ENCODE data around the gene ERICH4. TPM values are rescaled to one million over a fixed set of nuclear protein-coding genes. Genes with fewer than 3 reads are reported as not detected.

The ERICH4 gene
- total RNA-seq, 2 donors from 2014 or later: not detected

DNA sequence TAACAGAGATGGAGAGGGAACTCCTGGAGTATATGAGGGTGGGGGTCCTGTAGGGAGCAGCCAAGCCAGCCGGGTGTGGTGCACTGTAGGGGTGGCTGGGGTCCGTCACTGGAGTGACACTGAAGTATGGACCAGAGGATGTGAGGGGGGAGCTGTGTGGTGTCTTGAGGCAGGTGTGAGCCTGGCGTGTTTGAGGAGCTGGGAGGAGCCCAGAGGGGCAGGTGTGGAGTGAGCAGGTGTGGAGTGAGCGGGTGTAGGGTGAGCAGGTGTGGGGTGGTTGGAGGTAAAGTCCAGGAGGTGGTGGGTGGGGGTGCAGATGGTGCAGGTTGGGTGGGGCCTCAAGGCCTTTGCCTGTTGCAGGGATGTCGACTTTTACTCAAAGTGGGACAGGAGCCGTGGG is 21.6 kb upstream of the ERICH4 start:
- peaks cover 55% of the 10 kb centered on the region for H3K36me3 ChIP-seq

DNA sequence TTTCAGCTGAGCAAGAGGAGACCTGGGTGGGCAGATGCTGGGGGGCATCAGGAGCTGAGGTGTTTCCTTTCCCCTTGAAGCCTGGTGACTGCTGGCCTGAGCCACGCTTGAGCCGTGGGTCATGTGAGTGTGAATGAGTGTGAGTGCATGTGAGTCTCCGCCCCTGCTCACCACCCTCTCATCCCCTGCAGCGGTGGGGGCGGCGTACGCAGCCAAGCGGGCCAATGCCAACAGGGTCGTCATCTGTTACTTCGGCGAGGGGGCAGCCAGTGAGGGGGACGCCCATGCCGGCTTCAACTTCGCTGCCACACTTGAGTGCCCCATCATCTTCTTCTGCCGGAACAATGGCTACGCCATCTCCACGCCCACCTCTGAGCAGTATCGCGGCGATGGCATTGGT is 21.0 kb upstream of the ERICH4 start:
- no peak overlapping the region for H3K27ac ChIP-seq
- TF ChIP-seq CTCF (IDR thresholded peaks at IDR 0.05): no peak
- H3K4me3 ChIP-seq: no peak overlapping the region
- H3K36me3 ChIP-seq: peaks cover 48% of the 10 kb centered on the region
- peaks cover 3 to 15% of the 10 kb centered on the region in 2 donors for H3K4me1 ChIP-seq (ENCODE audit: control insufficient read depth in 1 of 2, low read depth in 2 of 2)
- DNase-seq (ENCODE audit: low spot score): no peak
- H3K9me3 ChIP-seq: no peaks in the 10 kb centered on the region
- H3K27me3 ChIP-seq (replicated peaks; ENCODE audit: insufficient read depth): no peaks in the 10 kb centered on the region
- no peak for ATAC-seq (ENCODE audit: insufficient number of reproducible peaks, low FRiP score, low read depth)

More for the DNA sequence above, 21.6 kb upstream of the ERICH4 start:
- ATAC-seq (ENCODE audit: insufficient number of reproducible peaks, low FRiP score, low read depth) (no peak), DNase-seq (ENCODE audit: low spot score) (no peak)
- Histone ChIP-seq H3K27ac (peak overlapping the region in 1 of 2 donors; percentile 7), H3K4me3 (no peak overlapping the region), H3K9me3 (no peaks in the 10 kb centered on the region), H3K4me1 (ENCODE audit: control insufficient read depth in 1 of 2, low read depth in 2 of 2) (peaks cover under 1 to 9% of the 10 kb centered on the region in 2 donors), H3K27me3 (replicated peaks; ENCODE audit: insufficient read depth) (no peaks in the 10 kb centered on the region)
- no peak for TF ChIP-seq CTCF (IDR thresholded peaks at IDR 0.05)

DNA sequence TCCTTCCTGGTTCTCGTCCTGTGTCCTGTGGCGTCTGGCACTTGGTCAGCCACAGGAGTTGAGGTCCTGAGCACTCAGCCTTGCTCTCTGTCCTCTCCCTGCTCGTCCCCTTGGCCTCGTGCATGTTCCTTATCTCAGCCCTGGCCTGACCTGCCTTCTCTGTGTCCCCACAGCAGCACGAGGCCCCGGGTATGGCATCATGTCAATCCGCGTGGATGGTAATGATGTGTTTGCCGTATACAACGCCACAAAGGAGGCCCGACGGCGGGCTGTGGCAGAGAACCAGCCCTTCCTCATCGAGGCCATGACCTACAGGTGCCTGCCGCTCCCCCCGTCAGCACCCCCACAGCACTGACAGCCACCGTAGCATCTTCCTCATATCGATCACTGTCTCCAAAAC is 20.5 kb upstream of the ERICH4 start:
- Histone ChIP-seq H3K9me3 (no peaks in the 10 kb centered on the region), H3K36me3 (peaks cover 43% of the 10 kb centered on the region), H3K27ac (no peak overlapping the region), H3K27me3 (replicated peaks; ENCODE audit: insufficient read depth) (no peaks in the 10 kb centered on the region), H3K4me3 (no peak overlapping the region), H3K4me1 (ENCODE audit: control insufficient read depth in 1 of 2, low read depth in 2 of 2) (peaks cover 3 to 17% of the 10 kb centered on the region in 2 donors)
- ATAC-seq (ENCODE audit: insufficient number of reproducible peaks, low FRiP score, low read depth) (no peak), DNase-seq (ENCODE audit: low spot score) (no peak)
- TF ChIP-seq CTCF (IDR thresholded peaks at IDR 0.05): no peak

GRCh38 chr19:41422955-41423354 is 20.0 kb upstream of the ERICH4 start:
- Histone ChIP-seq H3K4me3 (no peak overlapping the region), H3K27ac (no peak overlapping the region), H3K9me3 (no peaks in the 10 kb centered on the region), H3K4me1 (ENCODE audit: control insufficient read depth in 1 of 2, low read depth in 2 of 2) (peaks cover 5 to 22% of the 10 kb centered on the region in 2 donors), H3K27me3 (replicated peaks; ENCODE audit: insufficient read depth) (no peaks in the 10 kb centered on the region), H3K36me3 (peaks cover 43% of the 10 kb centered on the region)
- DNase-seq (ENCODE audit: low spot score): no peak
- no peak for TF ChIP-seq CTCF (IDR thresholded peaks at IDR 0.05)
- ATAC-seq (ENCODE audit: insufficient number of reproducible peaks, low FRiP score, low read depth): no peak

DNA sequence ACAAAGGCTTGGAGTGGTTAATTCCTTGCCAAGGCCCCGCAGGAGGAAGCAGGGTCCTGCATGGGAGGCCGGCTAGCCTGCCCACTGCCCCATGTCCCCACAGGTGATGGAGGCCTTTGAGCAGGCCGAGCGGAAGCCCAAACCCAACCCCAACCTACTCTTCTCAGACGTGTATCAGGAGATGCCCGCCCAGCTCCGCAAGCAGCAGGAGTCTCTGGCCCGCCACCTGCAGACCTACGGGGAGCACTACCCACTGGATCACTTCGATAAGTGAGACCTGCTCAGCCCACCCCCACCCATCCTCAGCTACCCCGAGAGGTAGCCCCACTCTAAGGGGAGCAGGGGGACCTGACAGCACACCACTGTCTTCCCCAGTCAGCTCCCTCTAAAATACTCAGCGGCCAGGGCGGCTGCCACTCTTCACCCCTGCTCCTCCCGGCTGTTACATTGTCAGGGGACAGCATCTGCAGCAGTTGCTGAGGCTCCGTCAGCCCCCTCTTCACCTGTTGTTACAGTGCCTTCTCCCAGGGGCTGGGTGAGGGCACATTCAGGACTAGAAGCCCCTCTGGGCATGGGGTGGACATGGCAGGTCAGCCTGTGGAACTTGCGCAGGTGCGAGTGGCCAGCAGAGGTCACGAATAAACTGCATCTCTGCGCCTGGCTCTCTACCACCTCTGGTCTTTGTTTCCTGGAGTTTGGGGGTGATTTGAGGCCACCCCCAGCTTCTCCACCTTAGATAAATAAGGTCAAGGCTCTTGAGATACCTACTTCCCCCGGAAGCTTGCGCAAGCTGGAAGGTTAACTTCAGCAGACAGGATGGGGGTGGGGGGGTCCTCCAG is 18.4 kb upstream of the ERICH4 start:
- peaks cover 13 to 30% of the 10 kb centered on the region in 2 donors for H3K4me1 ChIP-seq (ENCODE audit: control insufficient read depth in 1 of 2, low read depth in 2 of 2)
- H3K4me3 ChIP-seq: no peak overlapping the region
- peaks cover 34% of the 10 kb centered on the region for H3K36me3 ChIP-seq
- no peaks in the 10 kb centered on the region for H3K9me3 ChIP-seq
- H3K27ac ChIP-seq: no peak overlapping the region
- TF ChIP-seq CTCF (IDR thresholded peaks at IDR 0.05): no peak
- ATAC-seq (ENCODE audit: insufficient number of reproducible peaks, low FRiP score, low read depth) (no peak), DNase-seq (ENCODE audit: low spot score) (no peak)
- H3K27me3 ChIP-seq (replicated peaks; ENCODE audit: insufficient read depth): no peaks in the 10 kb centered on the region
